Panc1 (cell line): ENCODE results near the gene IBTK. TPM values are rescaled to one million over a fixed set of nuclear protein-coding genes. Genes with fewer than 3 reads are reported as not detected.

Experiments used
- ATAC-seq: fragments of 200-7000 bp; cut with Tn5 transposase; 2 replicates; pipeline ENCODE4 v1.9.1; 2020; ENCODE audit warnings: mild to moderate bottlenecking, moderate library complexity
- BruUV-seq: library from RNA; stranded (reverse); fragments of 400-500 nt; replicated peaks from 2 replicates; lab custom pipeline; 2021; lab: Mats Ljungman, UMichigan
- CTCF ChIA-PET: fragments of 300-600 bp; sonication (Branson Sonifier 250); formaldehyde crosslinking; loops from one replicate; lab custom pipeline; 2022; ENCODE audit warnings: antibody characterized with exemption; lab: Charles Lee
- POLR2A ChIA-PET: fragments of 300-600 bp; sonication (Branson Sonifier 250); formaldehyde crosslinking; loops from one replicate; lab custom pipeline; 2022; ENCODE audit warnings: antibody characterized with exemption; lab: Charles Lee
- DNase-seq: peaks from one replicate; pipeline ENCODE4 v3.0.0-alpha.2; 2010; ENCODE audit warnings: low read depth, low spot score
- H3K27ac ChIP-seq: 2 replicates; pipeline ENCODE4 v1.5.1; 2011; ENCODE audit warnings: mild to moderate bottlenecking, low read length, inconsistent platforms
- H3K27me3 ChIP-seq: fragments of 200-500 bp; sonication (Bioruptor generic); 2 replicates; pipeline ENCODE4 v1.6.0; 2014; ENCODE audit warnings: low read length, inconsistent platforms; ENCODE audit not compliant: control insufficient read depth, insufficient read depth
- H3K36me3 ChIP-seq: fragments of 200-500 bp; sonication (Bioruptor generic); 2 replicates; pipeline ENCODE4 v1.5.1; 2014; ENCODE audit warnings: inconsistent platforms, mild to moderate bottlenecking, low read length, moderate library complexity; ENCODE audit not compliant: control insufficient read depth, insufficient read depth
- H3K4me1 ChIP-seq: 2 replicates; pipeline ENCODE4 v1.5.1; 2011; ENCODE audit warnings: inconsistent platforms, mild to moderate bottlenecking, low read length, moderate library complexity; ENCODE audit not compliant: control insufficient read depth, insufficient read depth
- H3K4me3 ChIP-seq, 2 experiments: 2 replicates each; pipeline ENCODE4 v1.5.1; 2011 to 2012; ENCODE audit warnings: low read depth in 2 of 2, low read length in 2 of 2, mild to moderate bottlenecking in 2 of 2, inconsistent platforms in 1 of 2, moderate library complexity in 1 of 2
- H3K9me3 ChIP-seq: fragments of 200-500 bp; sonication (Bioruptor generic); 2 replicates; pipeline ENCODE4 v1.5.1; 2014; ENCODE audit warnings: low read depth, mild to moderate bottlenecking, inconsistent platforms, low read length, moderate library complexity; ENCODE audit not compliant: control insufficient read depth, insufficient read depth
- in situ Hi-C: cut with HindIII; loops from 2 replicates; pipeline ENCODE4 v1.10.0; 2016; ENCODE audit warnings: low sequenced_read_pairs, low pct_unique_long_range_greater_than_20kb
- intact Hi-C: fragments of 100-400 bp; cut with micrococcal nuclease; formaldehyde crosslinking; loops from one replicate; pipeline ENCODE4 v1.10.0; 2022; ENCODE audit not compliant: unreplicated experiment
- total RNA-seq: library from RNA; stranded (reverse); gene quantifications from one replicate; pipeline ENCODE4 v1.2.1, GENCODE V29; 2021; ENCODE audit not compliant: unreplicated experiment
- TF ChIP-seq, protein P1 (sequence below): fragments of 450-650 bp; IDR thresholded peaks from 2 replicates; pipeline ENCODE4 v1.5.1; 2017; ENCODE audit warnings: mild to moderate bottlenecking

Gene IBTK
- total RNA-seq, 1 experiment from 2014 or later, result 73.2 TPM

DNA sequence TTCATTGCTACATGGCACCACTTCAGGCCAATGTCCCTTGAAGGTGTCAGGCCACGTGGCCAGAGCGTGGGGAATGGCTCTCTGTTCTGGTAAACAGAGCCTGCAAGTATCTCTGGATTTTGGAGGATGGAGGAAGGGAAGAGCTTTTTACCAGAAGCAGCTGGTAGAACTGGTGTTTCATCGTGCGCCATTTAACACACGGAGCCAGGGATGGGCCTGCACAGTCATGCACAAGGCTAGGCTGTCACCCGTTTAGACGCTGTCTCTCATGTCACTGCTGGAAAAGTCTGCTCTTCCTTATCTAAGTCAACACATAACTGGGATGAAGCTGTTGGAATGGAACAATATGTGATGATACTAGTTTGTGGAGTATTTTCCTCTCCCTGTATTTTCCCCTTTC lies 123.9 kb downstream of the IBTK start:
- ChIA-PET CTCF (interaction anchor here (0.5 kb wide), 1 partner anchor 48 kb away, joined by 3 read pairs; no protein-coding TSS in a partner anchor), POLR2A (no interaction called here)
- no peaks in the 10 kb centered on the region for H3K27me3 ChIP-seq
- H3K9me3 ChIP-seq, result no peaks in the 10 kb centered on the region
- H3K4me1 ChIP-seq, result no peaks in the 10 kb centered on the region
- intact Hi-C loops, result no loop called here
- DNase-seq, result no peak
- TF ChIP-seq, protein P1, sequence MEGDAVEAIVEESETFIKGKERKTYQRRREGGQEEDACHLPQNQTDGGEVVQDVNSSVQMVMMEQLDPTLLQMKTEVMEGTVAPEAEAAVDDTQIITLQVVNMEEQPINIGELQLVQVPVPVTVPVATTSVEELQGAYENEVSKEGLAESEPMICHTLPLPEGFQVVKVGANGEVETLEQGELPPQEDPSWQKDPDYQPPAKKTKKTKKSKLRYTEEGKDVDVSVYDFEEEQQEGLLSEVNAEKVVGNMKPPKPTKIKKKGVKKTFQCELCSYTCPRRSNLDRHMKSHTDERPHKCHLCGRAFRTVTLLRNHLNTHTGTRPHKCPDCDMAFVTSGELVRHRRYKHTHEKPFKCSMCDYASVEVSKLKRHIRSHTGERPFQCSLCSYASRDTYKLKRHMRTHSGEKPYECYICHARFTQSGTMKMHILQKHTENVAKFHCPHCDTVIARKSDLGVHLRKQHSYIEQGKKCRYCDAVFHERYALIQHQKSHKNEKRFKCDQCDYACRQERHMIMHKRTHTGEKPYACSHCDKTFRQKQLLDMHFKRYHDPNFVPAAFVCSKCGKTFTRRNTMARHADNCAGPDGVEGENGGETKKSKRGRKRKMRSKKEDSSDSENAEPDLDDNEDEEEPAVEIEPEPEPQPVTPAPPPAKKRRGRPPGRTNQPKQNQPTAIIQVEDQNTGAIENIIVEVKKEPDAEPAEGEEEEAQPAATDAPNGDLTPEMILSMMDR, result no peak
- H3K36me3 ChIP-seq, result no peaks in the 10 kb centered on the region
- no peak overlapping the region for H3K4me3 ChIP-seq
- no peak for ATAC-seq
- H3K27ac ChIP-seq, result no peak overlapping the region
- in situ Hi-C loops, result no loop called here
- no TSS peak for BruUV-seq

Other genes with a start within 250 kb of the IBTK start
- 84.1 TPM for gene TPBG, start 116.1 kb upstream of the IBTK start, total RNA-seq